HL-60 (cell line): Measurements from ENCODE around the gene ESR1.

Experiments
- DNase-seq, 2 experiments: peaks; one replicate each; pipeline ENCODE4 v3.0.0-alpha.2; 2010 to 2020; ENCODE audit warnings: low read depth in 1 of 2, low spot score in 1 of 2
- H3K27ac ChIP-seq: fragments of 250-450 bp; sonication (Bioruptor Pico); replicated peaks from 2 replicates; pipeline ENCODE4 v1.5.1; 2020; ENCODE audit warnings: mild to moderate bottlenecking, moderate library complexity
- H3K27me3 ChIP-seq: fragments of 250-450 bp; sonication (Bioruptor Pico); 2 replicates; pipeline ENCODE4 v1.5.1; 2021; ENCODE audit warnings: mild to moderate bottlenecking, moderate library complexity; ENCODE audit not compliant: insufficient read depth, poor library complexity, severe bottlenecking
- H3K4me3 ChIP-seq: replicated peaks from 2 replicates; pipeline ENCODE4 v1.5.1; 2011; ENCODE audit warnings: mild to moderate bottlenecking, control low read depth, low read length; ENCODE audit not compliant: insufficient read depth
- CTCF ChIP-seq: IDR thresholded peaks from one replicate; pipeline ENCODE4 v1.5.1; 2011; ENCODE audit warnings: low read length, control low read depth, inconsistent platforms; ENCODE audit not compliant: insufficient read depth
- GABPA ChIP-seq: IDR thresholded peaks from 2 replicates; pipeline ENCODE4 v1.6.1; 2012; ENCODE audit warnings: low read depth
- POLR2AphosphoS5 ChIP-seq: IDR thresholded peaks from 2 replicates; pipeline ENCODE4 v1.6.1; 2012; ENCODE audit warnings: low read depth
- REST ChIP-seq: IDR thresholded peaks from 2 replicates; pipeline ENCODE4 v1.6.1; 2012; ENCODE audit warnings: low read depth; ENCODE audit not compliant: insufficient replicate concordance
- SPI1 ChIP-seq: IDR thresholded peaks from 2 replicates; pipeline ENCODE4 v1.6.1; 2012; ENCODE audit warnings: low read depth, mild to moderate bottlenecking, borderline replicate concordance

ESR1 gene

GRCh38 chr6:152078804-152079203 lies 271.3 kb downstream of the ESR1 start:
- H3K27me3 ChIP-seq: no peaks in the 10 kb centered on the region
- TF ChIP-seq CTCF (no peak), GABPA (no peak), SPI1 (no peak), POLR2AphosphoS5 (no peak), REST (no peak)
- no peak overlapping the region for H3K27ac ChIP-seq
- DNase-seq: no peak
- H3K4me3 ChIP-seq: no peak overlapping the region

- no peak for DNase-seq
- Histone ChIP-seq H3K27me3 (no peaks in the 10 kb centered on the region), H3K27ac (no peak overlapping the region), H3K4me3 (no peak overlapping the region)
- TF ChIP-seq REST (no peak), CTCF (no peak), POLR2AphosphoS5 (no peak), SPI1 (no peak), GABPA (no peak)
Observed at GRCh38 chr6:152085451-152085921, 278.0 kb downstream of the ESR1 start.

- no peak for DNase-seq
- TF ChIP-seq REST (no peak), POLR2AphosphoS5 (no peak), GABPA (no peak), SPI1 (no peak), CTCF (no peak)
- H3K27me3 ChIP-seq: no peaks in the 10 kb centered on the region
- no peak overlapping the region for H3K27ac ChIP-seq
- H3K4me3 ChIP-seq: no peak overlapping the region
Observed at GRCh38 chr6:152086223-152086873, 278.9 kb downstream of the ESR1 start.
